ENCODE results near the gene VPS50.
"Not testable (repeated sequence)": the region's sequence is repeated elsewhere in the genome, so short reads cannot be mapped to it uniquely, and the experiment has no call there.

VPS50 gene

GRCh38 chr7:93350338-93350737 is 118.2 kb downstream of the VPS50 start:
- DNase-seq, result no peak

DNA sequence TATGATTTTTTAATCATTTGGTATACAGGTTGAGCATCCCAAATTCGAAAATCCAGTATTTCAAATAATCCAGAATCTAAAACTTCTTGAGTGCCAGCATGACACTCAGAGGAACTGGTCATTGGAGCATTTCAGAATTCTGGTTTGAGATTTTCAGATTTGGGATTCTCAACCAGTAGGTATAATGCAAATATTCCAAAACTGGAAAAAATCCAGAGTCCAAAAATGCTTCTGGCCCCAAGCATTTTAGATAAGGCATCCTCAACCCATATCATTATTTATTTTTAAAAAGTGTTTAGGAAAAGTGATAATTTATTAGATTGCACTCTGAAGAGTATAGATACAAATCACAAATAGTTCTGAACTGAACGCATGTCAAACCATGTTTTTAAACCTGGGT is 120.7 kb downstream of the VPS50 start:
- no peak for DNase-seq

DNA sequence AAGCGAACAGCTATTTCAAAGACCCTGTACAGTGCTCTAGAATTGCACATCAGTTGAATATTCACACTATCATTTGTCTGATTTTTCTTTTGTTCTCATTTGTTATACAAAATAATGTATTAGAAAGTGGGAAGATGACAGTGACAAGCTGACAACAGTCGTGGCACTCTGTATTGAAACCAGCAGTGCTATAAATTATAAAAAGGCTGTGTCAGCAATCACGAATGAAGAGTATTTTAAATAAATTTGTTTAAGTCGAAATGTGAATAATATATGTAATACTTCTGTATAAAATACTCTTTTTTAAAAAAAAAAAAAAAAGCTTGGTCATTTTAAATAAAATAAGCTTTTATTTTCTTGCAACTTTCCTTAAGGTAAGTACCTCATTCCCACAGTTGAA is 122.6 kb downstream of the VPS50 start:
- DNase-seq, result no peak

DNA sequence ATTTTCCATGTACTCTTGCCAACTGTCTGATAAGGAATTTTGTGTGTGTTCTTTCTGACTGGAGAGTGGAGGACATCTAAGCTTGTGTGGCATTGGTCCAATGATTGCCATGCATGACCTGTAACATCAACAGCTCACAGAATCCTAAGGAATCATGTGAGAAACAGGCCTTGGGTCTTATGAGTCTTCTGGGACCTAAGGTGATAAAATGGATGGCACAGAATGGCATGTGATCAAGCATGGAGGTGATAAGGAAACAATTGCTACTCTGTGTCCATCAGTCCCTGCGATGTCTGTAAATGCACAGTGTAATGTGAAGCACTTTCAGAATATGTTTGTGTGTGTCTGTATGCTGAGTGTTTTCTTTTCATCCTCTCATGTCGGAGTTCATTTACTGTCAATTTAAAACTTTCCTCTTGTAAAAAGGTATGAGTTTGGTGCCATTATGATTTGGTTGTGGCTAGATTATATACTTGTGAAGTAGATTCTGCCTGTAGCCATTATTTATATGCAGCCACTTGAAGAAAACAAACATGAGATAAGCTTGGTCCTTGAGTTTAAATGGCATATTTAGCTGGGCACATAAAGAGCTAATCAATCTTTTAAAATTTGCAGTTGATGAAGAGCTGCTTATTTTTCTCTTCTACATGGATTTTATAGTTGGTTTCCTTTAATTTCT is 127.5 kb downstream of the VPS50 start:
- DNase-seq, result peak; percentile 58

DNA sequence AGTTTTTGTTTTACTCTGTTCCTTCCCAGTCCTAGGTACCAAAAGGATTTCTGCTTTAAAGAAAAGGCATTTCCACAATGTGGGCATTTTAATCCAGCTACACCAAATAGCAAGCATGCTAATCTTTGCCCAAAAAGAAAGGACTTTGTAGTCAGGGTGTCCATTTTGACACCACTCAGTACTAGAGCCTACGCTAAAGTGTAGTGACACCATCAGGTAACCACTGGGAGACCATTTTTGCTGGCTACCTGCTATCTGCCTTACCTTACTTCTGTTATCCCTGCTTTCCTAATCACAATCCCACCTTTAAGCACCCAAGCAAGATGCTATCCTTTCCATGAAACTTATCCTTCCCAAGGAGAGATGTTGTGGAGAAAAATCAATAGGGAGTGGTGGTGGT is 129.7 kb downstream of the VPS50 start:
- DNase-seq, result no peak

- DNase-seq, result no peak
Measured at GRCh38 chr7:93364806-93365205, 132.6 kb downstream of the VPS50 start.

GRCh38 chr7:93365341-93365740 is 133.2 kb downstream of the VPS50 start:
- DNase-seq, result no peak

DNA sequence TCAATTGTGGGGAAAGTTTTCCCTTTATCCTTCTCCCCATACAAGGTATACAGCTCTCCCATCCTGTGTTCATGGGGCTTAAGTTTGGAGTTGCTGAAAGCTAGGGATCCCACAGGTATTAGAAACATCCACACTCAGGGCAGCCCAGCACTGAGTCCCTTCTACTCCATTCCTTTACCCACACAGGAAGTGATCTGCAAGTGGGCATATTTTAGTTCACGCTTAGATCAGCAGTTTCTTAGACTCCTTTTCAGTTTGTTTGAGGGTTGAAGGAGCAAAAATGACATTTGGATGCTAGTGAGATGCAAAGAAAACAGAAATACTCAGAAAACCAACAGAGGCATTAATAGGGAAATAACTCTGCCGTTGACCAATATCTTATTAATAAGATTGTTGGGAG is 134.7 kb downstream of the VPS50 start:
- DNase-seq, result no peak

GRCh38 chr7:93367254-93367653 is 135.1 kb downstream of the VPS50 start:
- no peak for DNase-seq

GRCh38 chr7:93370937-93371336 is 138.8 kb downstream of the VPS50 start:
- DNase-seq, result not testable (repeated sequence)

- DNase-seq, result no peak
Measured at GRCh38 chr7:93373537-93373936, 141.4 kb downstream of the VPS50 start.

DNA sequence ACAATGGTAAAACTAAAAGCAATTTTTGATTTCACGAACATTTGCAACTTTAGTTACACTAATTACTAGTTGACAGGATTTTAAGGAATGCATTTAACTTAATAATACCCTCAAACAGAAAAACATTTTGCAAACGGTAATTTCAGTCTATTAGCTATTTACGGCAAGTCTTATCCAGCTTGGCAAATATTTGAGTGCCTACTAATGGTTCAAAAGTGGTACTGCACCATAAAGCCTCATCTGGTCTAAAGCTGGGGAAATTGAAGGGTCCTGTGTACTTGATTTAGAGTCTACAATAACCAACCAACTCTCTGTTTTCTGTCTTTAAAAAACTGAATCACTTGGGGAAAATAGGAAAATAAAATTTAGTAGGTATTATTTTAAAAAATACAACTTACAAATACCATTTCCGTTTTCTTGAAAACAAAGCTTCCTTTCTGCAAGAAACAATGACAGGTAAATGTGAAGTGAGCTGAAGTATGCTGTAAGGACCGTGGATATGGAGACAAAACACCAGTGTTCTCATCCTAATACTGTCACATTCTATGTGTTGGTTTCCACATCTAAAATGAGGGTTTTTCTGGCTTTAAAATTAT is 142.3 kb downstream of the VPS50 start:
- peak; percentile 33 for DNase-seq

- DNase-seq, result no peak
Measured at GRCh38 chr7:93375603-93376002, 143.4 kb downstream of the VPS50 start.

- no peak for DNase-seq
Measured at GRCh38 chr7:93378131-93378760, 146.1 kb downstream of the VPS50 start.

GRCh38 chr7:93382362-93382761 is 150.2 kb downstream of the VPS50 start:
- no peak for DNase-seq

- no peak for DNase-seq
Measured at GRCh38 chr7:93390660-93391059, 158.5 kb downstream of the VPS50 start.

DNA sequence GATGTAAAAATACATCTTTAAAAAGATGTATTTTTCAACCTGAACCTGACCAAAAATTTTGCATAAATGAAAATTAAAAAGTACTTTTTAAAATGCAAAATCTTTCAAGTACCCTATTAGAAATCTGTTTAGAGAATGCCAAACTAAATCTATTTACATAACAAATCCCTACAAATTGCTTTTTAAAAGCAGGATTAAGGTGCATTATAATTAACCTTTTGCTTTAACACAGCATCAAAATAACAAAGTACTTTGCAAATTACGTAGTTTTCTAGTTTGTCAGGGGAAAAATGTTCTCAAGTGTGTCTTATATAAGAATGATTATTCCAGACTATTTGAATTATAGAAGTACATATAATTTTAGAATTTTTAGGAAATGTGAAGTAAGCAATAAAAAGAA is 160.8 kb downstream of the VPS50 start:
- no peak for DNase-seq

GRCh38 chr7:93399642-93400041 is 167.5 kb downstream of the VPS50 start:
- no peak for DNase-seq

DNA sequence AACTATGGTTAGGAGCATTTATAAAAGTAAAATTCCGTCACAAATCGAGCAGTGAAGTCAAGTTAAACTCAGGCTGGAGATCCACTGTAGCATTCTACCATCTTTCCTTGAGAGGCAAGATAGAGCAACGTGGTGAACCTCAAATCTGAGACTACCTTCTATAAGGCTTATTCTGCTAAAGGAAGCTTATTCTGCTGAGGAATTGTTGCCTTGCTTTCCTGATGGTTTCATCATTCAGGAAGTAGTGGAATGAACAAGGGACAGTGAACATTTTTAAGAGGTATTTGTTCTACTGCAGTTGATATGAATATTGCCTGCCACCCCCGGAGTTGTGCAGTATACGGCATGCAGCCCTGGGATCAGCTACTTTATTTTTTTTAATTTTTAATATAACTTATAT is 170.8 kb downstream of the VPS50 start:
- DNase-seq, result no peak

DNA sequence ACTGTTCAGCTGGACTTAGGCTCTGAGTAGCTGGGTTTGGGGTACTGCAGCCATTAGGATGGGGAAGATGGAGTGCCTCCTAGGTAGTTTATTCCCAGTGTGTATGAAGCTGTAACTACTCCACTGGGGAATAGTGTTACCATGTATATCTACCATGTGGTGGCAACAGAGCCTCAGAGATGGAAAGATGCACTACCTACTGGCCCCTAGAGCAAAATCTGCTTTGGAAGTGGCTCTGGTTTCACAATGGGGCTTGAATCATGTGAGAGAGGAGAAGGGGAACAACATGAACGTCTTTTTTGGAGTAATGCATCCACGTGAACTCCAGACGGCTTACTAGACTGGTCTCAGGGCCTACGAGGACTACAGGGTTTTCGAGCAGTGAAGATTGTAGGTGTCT is 175.1 kb downstream of the VPS50 start:
- DNase-seq, result no peak

- no peak for DNase-seq
Measured at GRCh38 chr7:93409324-93409723, 177.2 kb downstream of the VPS50 start.
